Tibial nerve (tissue), 3 donors: Measurements from ENCODE around the gene OTOS.

ENCODE experiments used
- POLR2A ChIP-seq, 2 donors: fragments of 450-650 bp; IDR thresholded peaks; one replicate each; pipeline ENCODE4 v1.6.1; 2017; ENCODE audit warnings: antibody characterized with exemption in 2 of 2, mild to moderate bottlenecking in 2 of 2, moderate library complexity in 2 of 2
- TF ChIP-seq, protein P1 (sequence below), 5 experiments: fragments of 200-600 bp in 3 of 5; fragments of 450-650 bp in 2 of 5; sonication (generic) in 3 of 5; IDR thresholded peaks; one replicate each; pipeline ENCODE4 v1.5.1; 2016 to 2019; ENCODE audit warnings: antibody characterized with exemption in 5 of 5, mild to moderate bottlenecking in 3 of 5, moderate library complexity in 2 of 5

DNA sequence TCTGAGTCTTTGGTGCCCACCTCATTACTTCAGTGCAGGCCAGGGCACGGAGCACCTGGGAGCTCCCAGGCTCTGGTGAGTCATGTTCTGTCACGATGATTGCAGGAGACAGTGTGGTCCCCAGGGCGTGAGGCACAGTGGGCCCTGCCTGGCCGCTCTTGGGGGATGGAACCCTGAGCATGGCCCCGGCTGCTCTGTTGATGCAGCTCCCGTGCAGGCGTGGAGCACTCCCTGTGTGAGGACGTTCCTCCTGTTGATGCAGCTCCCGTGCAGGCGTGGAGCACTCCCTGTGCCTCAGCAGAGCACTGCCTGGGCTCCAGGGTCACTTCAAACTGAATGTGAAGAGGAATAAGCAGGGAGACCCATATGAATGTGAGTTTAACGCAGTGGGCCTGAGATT lies 34.5 kb downstream of the OTOS start:
- TF ChIP-seq, protein P1, sequence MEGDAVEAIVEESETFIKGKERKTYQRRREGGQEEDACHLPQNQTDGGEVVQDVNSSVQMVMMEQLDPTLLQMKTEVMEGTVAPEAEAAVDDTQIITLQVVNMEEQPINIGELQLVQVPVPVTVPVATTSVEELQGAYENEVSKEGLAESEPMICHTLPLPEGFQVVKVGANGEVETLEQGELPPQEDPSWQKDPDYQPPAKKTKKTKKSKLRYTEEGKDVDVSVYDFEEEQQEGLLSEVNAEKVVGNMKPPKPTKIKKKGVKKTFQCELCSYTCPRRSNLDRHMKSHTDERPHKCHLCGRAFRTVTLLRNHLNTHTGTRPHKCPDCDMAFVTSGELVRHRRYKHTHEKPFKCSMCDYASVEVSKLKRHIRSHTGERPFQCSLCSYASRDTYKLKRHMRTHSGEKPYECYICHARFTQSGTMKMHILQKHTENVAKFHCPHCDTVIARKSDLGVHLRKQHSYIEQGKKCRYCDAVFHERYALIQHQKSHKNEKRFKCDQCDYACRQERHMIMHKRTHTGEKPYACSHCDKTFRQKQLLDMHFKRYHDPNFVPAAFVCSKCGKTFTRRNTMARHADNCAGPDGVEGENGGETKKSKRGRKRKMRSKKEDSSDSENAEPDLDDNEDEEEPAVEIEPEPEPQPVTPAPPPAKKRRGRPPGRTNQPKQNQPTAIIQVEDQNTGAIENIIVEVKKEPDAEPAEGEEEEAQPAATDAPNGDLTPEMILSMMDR (IDR thresholded peaks at IDR 0.05): no peak
- no peak for TF ChIP-seq POLR2A (IDR thresholded peaks at IDR 0.05)
